Inflammatory macrophage treated with lipopolysaccharide for 4 hours (primary cell): Measurements from ENCODE around the gene STRN3.
"Not testable (repeated sequence)": the region's sequence is repeated elsewhere in the genome, so short reads cannot be mapped to it uniquely, and the experiment has no call there.

Experiments used
- DNase-seq: peaks from one replicate; pipeline ENCODE4 v3.0.0-alpha.2; 2020

STRN3 gene, protein sequence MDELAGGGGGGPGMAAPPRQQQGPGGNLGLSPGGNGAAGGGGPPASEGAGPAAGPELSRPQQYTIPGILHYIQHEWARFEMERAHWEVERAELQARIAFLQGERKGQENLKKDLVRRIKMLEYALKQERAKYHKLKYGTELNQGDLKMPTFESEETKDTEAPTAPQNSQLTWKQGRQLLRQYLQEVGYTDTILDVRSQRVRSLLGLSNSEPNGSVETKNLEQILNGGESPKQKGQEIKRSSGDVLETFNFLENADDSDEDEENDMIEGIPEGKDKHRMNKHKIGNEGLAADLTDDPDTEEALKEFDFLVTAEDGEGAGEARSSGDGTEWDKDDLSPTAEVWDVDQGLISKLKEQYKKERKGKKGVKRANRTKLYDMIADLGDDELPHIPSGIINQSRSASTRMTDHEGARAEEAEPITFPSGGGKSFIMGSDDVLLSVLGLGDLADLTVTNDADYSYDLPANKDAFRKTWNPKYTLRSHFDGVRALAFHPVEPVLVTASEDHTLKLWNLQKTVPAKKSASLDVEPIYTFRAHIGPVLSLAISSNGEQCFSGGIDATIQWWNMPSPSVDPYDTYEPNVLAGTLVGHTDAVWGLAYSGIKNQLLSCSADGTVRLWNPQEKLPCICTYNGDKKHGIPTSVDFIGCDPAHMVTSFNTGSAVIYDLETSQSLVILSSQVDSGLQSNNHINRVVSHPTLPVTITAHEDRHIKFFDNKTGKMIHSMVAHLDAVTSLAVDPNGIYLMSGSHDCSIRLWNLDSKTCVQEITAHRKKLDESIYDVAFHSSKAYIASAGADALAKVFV

DNA sequence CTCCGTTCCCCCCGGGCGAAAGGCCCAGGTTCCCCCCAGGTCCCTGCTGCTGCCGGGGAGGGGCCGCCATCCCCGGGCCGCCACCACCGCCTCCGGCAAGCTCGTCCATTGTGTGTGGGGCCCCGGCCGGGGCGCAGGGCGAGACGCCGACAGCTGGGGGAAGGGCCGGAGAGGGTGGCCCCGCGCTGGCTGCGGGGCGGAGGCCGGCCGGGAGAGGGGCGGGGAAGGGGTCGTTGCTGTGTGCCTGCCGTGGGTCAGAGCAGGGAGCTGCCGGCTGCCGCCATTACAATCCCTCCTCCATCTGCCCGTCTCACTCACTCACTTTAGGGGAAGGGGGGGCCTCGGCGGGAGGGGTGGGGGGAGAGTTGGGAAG is at the start of gene STRN3:
Gene STRN3, minus strand, starts transcription at position 303 of the 373 bp plus-strand sequence. Its CDS starts 194 bp downstream, at position 109.
- no peak for DNase-seq

- DNase-seq, result no peak
Measured at GRCh38 chr14:31075144-31075543, 49.0 kb upstream of the STRN3 start.

GRCh38 chr14:31071151-31071550 is 45.0 kb upstream of the STRN3 start:
- DNase-seq, result no peak

- DNase-seq, result no peak
Measured at GRCh38 chr14:31070431-31070830, 44.3 kb upstream of the STRN3 start.

- DNase-seq, result no peak
Measured at GRCh38 chr14:31069343-31069742, 43.2 kb upstream of the STRN3 start.

DNA sequence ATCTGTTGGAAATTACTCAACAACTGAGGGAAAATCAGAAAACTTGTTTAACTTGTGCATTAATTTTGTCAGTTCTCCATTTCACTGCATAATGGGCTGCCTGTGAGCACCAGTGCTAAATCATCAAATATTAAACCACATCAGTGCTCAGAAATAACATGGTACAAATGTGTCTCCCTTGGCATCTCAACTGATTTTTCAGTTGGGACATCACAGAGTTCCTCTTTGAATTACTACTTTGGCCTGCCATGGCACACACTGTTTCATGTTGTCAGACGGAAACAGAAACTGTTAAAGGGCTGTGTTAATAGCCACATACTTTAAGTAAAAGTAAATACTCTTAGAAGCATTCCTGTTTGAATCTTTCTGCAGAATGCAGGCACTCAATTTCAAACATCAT is 42.1 kb upstream of the STRN3 start:
- DNase-seq, result peak; percentile 93

DNA sequence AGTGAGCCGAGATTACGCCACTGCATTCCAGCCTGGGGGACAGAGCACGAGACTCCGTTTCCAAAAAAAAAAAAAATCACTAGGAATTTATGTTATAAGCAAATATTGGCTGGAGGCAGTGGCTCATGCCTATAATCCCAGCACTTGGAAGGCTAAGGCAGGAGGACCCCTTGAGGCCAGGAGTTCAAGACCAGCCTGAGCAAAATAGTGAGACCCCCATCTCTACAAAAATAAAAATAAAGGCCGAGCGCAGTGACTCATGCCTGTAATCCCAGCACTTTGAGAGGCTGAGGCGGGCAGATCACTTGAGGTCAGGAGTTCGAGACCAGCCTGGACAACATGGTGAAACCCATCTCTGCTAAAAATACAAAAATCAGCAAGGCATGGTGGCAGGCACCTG is 36.7 kb upstream of the STRN3 start:
- DNase-seq, result not testable (repeated sequence)

GRCh38 chr14:31060253-31060875 is 34.2 kb upstream of the STRN3 start:
- no peak for DNase-seq

GRCh38 chr14:31059152-31059924 is 33.2 kb upstream of the STRN3 start:
- DNase-seq, result peak; percentile 89

GRCh38 chr14:31057701-31058364 is 31.7 kb upstream of the STRN3 start:
- DNase-seq, result no peak

- no peak for DNase-seq
Measured at GRCh38 chr14:31057035-31057434, 30.9 kb upstream of the STRN3 start.

DNA sequence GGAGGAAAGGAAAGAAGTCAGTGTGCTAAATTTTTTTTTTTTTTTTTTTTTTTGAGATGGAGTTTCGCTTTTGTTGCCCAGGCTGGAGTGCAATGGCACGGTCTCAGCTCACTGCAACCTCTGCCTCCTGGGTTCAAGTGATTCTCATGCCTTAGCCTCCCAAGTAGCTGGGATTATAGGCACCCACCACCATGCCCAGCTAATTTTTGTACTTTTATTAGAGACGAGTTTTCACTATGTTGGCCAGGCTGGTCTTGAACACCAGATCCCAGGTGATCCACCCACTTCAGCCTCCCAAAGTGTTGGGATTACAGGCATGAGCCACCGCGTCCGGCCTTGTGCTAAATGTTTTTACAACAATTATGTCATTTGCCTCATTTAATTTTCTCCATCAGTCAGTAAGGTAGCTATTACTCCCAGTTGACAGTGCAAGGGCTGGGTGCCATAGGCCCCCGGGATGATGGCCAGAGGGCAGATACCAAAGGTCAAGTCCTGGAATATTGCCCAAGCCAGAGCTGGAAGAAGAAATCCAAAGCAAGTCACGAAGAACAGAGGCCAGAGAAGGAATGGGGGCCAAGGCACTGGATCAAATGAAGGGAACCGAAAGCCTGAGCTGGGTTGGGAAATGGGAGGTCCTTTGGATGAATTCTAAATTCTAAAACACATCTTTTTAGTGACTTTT is 26.9 kb upstream of the STRN3 start:
- DNase-seq, result not testable (repeated sequence)

- DNase-seq, result peak; percentile 65
Measured at GRCh38 chr14:31051511-31051910, 25.3 kb upstream of the STRN3 start.

- DNase-seq, result no peak
Measured at GRCh38 chr14:31051023-31051422, 24.8 kb upstream of the STRN3 start.

DNA sequence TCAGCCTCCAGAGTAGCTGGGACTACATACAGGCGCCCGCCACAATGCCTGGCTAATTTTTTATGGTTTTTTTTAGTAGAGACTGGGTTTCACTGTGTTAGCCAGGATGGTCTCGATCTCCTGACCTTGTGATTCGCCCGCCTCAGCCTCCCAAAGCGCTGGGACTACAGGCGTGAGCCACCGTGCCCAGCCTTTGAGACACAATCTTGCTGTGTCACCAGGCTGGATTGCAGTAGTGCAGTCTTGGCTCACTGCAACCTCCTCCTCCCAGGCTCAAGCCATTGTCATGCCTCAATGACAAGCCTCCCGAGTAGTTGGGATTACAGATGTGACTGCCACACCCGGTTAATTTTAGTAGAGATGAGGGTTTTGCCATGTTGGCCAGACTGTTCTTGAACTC is 21.3 kb upstream of the STRN3 start:
- DNase-seq, result peak; percentile 78

DNA sequence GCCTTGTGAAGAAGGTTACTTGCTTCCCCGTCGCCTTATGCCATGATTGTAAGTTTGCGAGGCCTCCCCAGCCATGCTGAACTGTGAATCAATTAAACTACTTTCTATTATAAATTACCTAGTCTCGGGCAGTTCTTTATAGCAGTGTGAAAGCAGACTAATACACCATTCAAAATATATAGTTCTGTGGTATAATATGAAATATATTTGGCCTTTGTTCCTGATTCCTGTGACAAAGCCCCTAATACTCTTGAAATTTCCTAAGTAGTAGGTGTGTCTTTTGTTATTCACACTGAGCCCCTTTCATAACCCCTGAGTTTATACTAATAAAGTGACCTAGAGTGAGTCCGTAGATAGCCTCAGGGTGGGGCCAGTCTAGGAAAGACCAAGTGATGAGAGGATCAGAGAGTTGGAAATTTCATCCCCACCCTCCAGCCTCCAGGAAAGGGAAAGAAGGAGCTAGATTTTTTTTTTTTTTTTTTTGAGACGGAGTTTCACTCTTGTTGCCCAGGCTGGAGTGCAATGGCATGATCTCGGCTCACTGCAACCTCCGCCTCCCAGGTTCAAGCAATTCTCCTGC is 19.4 kb upstream of the STRN3 start:
- DNase-seq, result no peak

- DNase-seq, result no peak
Measured at GRCh38 chr14:31043379-31043778, 17.2 kb upstream of the STRN3 start.

DNA sequence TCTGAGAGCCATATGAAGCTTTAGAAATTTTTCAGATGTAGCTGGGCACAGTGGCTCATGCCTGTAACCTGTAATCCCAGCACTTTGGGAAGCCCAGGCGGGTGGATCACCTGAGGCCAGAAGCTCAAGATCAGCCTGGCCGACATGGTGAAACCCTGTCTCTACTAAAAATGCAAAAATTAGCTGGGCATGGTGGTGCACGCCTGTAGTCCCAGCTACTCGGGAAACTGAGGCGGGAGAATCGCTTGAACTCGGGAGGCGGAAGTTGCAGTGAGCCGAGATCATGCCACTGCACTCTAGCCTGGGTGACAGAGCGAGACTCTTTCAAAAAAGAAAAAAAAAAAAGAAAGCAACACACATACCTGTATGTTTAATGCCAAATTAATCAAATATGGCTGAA is 16.7 kb upstream of the STRN3 start:
- not testable (repeated sequence) for DNase-seq

DNA sequence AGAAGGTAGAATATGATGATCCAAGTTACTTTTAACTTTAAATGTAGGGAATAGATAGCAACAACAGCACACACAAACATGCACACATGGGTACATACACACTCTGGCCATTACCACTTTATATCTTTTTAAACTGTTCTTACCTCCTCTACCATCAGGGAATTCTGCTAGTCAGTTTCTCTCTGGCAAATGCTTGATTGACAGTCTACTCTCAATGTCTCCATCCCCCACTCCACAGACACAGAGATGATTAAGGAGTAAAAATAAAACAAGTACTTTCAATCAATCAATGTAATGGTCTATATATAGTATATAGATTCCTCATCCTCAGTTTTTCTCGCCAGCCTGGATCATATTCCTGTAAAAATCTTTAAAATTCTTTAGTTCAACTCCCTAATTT is 16.1 kb upstream of the STRN3 start:
- no peak for DNase-seq

DNA sequence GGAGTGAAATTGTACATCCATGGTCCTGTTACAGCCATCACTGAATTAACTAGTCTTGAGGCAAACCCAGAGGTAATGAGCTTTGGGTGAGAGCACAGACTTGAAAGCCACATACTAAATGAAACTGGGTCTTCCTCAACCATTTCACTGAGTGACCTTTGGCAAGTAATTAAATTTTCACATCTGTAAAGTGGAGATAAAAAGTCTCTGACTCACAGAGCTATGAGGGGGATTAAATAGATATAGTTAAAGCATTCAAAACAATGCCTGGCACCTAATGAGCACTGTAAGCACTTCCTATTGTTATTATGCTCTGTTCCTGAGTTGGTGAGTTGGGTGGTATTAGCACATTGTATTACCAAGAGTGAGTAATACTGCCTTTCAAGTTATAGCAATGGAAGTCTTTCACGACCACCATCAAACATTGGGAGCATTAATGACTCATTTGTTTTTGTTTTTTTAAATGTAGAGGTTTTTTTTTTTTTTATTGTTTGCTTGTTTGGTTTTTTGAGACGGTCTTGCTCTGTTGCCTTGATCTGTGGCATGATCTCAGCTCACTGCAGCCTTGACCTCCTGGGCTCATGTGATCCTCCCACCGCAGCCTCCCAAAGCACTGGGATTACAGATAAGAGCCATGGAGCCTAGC is 12.5 kb upstream of the STRN3 start:
- peak; percentile 37 for DNase-seq

GRCh38 chr14:31037709-31038221 is 11.6 kb upstream of the STRN3 start:
- peak; percentile 43 for DNase-seq
